Measurements from ENCODE around the gene NEK2.

Gene NEK2

DNA sequence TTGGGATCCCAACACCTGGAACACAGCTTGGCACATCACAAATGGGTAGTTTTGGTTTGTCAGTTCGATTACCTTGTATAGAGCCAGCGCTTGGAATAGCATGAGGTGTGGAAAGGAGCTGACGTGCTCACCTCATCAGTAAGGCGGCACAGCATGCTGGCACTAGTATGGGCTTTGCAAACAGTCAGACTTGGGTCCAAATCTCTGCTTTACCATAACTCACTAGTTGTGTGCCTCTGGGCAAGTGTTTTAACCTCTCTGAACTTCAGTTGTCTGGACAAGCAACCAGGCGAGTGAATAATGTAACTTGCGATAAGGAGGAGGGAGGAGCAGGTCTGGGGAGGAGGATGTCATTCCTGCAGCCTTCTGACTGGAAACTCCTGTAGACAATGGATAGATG, 26.3 kb upstream of the NEK2 start:
- TF ChIP-seq GLIS3 (CRISPR knock-in tag; IDR thresholded peaks at IDR 0.05): no peak
- no peak for TF ChIP-seq ZNF8 (CRISPR knock-in tag; IDR thresholded peaks at IDR 0.05)
- TF ChIP-seq ZNF70 (CRISPR knock-in tag; IDR thresholded peaks at IDR 0.05): no peak
- no peak for TF ChIP-seq ZFP30 (CRISPR knock-in tag; IDR thresholded peaks at IDR 0.05)
- no peak for TF ChIP-seq TCF4 (CRISPR knock-in tag; IDR thresholded peaks at IDR 0.05; ENCODE audit: borderline replicate concordance)
- TF ChIP-seq ZC3H10 (CRISPR knock-in tag; IDR thresholded peaks at IDR 0.05): no peak
- TF ChIP-seq PPARA (CRISPR knock-in tag; IDR thresholded peaks at IDR 0.05; ENCODE audit: borderline replicate concordance): no peak
- TF ChIP-seq, protein P1, sequence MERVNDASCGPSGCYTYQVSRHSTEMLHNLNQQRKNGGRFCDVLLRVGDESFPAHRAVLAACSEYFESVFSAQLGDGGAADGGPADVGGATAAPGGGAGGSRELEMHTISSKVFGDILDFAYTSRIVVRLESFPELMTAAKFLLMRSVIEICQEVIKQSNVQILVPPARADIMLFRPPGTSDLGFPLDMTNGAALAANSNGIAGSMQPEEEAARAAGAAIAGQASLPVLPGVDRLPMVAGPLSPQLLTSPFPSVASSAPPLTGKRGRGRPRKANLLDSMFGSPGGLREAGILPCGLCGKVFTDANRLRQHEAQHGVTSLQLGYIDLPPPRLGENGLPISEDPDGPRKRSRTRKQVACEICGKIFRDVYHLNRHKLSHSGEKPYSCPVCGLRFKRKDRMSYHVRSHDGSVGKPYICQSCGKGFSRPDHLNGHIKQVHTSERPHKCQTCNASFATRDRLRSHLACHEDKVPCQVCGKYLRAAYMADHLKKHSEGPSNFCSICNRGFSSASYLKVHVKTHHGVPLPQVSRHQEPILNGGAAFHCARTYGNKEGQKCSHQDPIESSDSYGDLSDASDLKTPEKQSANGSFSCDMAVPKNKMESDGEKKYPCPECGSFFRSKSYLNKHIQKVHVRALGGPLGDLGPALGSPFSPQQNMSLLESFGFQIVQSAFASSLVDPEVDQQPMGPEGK (CRISPR knock-in tag; IDR thresholded peaks at IDR 0.05; ENCODE audit: borderline replicate concordance): no peak
- TF ChIP-seq ZFP3 (CRISPR knock-in tag; IDR thresholded peaks at IDR 0.05): no peak
- TF ChIP-seq TOX (CRISPR knock-in tag; IDR thresholded peaks at IDR 0.05; ENCODE audit: borderline replicate concordance): no peak
- TF ChIP-seq ZNF565 (CRISPR knock-in tag; conservative IDR thresholded peaks at IDR 0.05; ENCODE audit: low read depth): no peak
- ATAC-seq: no peak

- peak; percentile 6 for ATAC-seq
- TF ChIP-seq, protein P2, sequence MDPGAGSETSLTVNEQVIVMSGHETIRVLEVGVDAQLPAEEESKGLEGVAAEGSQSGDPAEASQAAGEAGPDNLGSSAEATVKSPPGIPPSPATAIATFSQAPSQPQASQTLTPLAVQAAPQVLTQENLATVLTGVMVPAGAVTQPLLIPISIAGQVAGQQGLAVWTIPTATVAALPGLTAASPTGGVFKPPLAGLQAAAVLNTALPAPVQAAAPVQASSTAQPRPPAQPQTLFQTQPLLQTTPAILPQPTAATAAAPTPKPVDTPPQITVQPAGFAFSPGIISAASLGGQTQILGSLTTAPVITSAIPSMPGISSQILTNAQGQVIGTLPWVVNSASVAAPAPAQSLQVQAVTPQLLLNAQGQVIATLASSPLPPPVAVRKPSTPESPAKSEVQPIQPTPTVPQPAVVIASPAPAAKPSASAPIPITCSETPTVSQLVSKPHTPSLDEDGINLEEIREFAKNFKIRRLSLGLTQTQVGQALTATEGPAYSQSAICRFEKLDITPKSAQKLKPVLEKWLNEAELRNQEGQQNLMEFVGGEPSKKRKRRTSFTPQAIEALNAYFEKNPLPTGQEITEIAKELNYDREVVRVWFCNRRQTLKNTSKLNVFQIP (CRISPR knock-in tag; IDR thresholded peaks at IDR 0.05; ENCODE audit: borderline replicate concordance, low read depth): no peak
- TF ChIP-seq TCF4 (CRISPR knock-in tag; IDR thresholded peaks at IDR 0.05; ENCODE audit: borderline replicate concordance) (no peak), RARB (CRISPR knock-in tag; IDR thresholded peaks at IDR 0.05) (no peak), ZNF565 (CRISPR knock-in tag; conservative IDR thresholded peaks at IDR 0.05; ENCODE audit: low read depth) (no peak), TOX (CRISPR knock-in tag; IDR thresholded peaks at IDR 0.05; ENCODE audit: borderline replicate concordance) (no peak), CREB5 (CRISPR knock-in tag; IDR thresholded peaks at IDR 0.05; ENCODE audit: low read depth) (no peak), OSR1 (CRISPR knock-in tag; IDR thresholded peaks at IDR 0.05) (no peak), CSDC2 (CRISPR knock-in tag; IDR thresholded peaks at IDR 0.05) (no peak), ZC3H10 (CRISPR knock-in tag; IDR thresholded peaks at IDR 0.05) (no peak)
These were observed 23.6 kb upstream of the NEK2 start for GRCh38 chr1:211699059-211699458.

DNA sequence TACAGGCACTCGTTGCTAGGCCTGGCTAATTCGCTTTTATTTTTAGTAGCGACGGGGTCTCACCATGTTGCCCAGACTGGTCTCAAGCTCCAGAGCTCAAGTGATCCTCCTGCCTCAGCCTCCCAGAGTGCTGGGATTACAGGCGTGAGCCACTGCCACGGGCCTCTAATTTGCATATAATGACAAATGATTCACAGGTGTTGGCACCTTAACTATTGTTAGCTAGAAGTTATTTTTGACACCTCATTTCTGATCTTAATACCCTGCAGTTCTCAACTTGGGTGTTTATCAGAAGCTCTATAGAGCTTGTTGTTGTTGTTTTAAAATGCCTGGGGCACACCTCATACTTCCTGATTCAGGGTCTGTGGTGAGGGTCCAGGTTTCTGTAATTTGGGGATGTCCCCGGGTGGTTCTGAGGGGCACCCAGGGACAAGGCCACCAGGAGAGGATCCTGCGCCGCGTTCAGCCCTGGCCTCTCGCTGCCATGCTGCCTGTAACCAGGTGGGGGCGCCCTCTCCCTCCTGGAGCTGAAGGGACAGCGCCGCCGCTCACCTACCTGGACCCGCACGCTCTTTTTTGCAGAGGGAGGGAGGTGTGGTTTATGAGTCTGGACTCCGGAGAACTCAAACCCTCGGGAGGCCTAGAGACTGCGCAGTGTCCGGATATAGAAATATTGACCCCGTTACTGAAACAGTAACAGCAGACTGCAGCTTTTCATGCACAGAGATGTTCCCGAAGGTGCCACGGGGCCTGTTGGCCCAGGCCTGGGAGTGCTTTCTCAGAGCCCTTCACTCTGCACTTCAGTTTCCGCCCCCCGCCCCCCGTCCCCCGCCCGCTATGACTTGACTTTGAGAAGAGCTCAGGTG, 23.0 kb upstream of the NEK2 start:
- peak; percentile 99 for ATAC-seq
- TF ChIP-seq CREB5 (CRISPR knock-in tag; IDR thresholded peaks at IDR 0.05; ENCODE audit: low read depth) (no peak), ARNTL (CRISPR knock-in tag; IDR thresholded peaks at IDR 0.05; ENCODE audit: borderline replicate concordance, low read depth) (no peak), ZC3H10 (CRISPR knock-in tag; IDR thresholded peaks at IDR 0.05) (no peak), ZNF565 (CRISPR knock-in tag; conservative IDR thresholded peaks at IDR 0.05; ENCODE audit: low read depth) (no peak), ZNF8 (CRISPR knock-in tag; IDR thresholded peaks at IDR 0.05) (no peak)
- TF ChIP-seq, protein P3, sequence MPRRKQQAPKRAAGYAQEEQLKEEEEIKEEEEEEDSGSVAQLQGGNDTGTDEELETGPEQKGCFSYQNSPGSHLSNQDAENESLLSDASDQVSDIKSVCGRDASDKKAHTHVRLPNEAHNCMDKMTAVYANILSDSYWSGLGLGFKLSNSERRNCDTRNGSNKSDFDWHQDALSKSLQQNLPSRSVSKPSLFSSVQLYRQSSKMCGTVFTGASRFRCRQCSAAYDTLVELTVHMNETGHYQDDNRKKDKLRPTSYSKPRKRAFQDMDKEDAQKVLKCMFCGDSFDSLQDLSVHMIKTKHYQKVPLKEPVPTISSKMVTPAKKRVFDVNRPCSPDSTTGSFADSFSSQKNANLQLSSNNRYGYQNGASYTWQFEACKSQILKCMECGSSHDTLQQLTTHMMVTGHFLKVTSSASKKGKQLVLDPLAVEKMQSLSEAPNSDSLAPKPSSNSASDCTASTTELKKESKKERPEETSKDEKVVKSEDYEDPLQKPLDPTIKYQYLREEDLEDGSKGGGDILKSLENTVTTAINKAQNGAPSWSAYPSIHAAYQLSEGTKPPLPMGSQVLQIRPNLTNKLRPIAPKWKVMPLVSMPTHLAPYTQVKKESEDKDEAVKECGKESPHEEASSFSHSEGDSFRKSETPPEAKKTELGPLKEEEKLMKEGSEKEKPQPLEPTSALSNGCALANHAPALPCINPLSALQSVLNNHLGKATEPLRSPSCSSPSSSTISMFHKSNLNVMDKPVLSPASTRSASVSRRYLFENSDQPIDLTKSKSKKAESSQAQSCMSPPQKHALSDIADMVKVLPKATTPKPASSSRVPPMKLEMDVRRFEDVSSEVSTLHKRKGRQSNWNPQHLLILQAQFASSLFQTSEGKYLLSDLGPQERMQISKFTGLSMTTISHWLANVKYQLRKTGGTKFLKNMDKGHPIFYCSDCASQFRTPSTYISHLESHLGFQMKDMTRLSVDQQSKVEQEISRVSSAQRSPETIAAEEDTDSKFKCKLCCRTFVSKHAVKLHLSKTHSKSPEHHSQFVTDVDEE (CRISPR knock-in tag; IDR thresholded peaks at IDR 0.05): no peak
- TF ChIP-seq, protein P1 (CRISPR knock-in tag; IDR thresholded peaks at IDR 0.05; ENCODE audit: borderline replicate concordance): no peak

All from SK-N-SH treated with all-trans-retinoic acid at 6 μM for 48 hours (cell line).